Measurements from ENCODE around the gene PI4K2A.

DNA sequence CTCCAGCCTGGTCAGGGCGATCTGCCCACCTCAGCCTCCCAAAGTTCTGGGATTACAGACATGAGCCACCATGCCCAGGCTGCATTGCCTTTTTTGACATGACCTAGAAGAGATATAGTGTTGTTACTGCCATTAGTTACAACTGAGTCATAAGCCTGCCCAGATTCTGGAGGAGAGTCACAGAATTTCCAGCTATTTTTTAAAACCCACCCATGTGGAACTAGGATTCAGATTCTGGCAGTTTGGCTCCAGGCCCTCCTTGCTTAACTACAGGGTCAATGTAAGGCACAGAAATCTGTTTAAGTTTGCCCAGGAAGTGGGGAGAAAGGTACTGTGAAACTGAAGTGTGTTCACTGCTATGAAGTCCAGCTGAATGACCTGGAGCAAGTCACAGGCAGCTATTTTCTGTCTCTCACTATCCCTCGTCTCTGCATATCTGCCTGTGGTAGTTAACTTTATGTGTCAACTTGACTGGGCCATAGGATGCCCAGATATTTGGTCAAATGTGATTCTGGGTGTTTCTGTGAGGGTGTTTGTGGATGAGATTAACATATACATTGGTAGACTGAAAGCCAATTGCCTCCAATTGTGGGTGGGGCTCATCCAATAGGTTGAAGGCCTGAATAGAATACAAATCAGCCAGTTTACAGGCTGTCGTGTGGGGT lies 64.7 kb downstream of the PI4K2A start:
- TF ChIP-seq, protein P1, sequence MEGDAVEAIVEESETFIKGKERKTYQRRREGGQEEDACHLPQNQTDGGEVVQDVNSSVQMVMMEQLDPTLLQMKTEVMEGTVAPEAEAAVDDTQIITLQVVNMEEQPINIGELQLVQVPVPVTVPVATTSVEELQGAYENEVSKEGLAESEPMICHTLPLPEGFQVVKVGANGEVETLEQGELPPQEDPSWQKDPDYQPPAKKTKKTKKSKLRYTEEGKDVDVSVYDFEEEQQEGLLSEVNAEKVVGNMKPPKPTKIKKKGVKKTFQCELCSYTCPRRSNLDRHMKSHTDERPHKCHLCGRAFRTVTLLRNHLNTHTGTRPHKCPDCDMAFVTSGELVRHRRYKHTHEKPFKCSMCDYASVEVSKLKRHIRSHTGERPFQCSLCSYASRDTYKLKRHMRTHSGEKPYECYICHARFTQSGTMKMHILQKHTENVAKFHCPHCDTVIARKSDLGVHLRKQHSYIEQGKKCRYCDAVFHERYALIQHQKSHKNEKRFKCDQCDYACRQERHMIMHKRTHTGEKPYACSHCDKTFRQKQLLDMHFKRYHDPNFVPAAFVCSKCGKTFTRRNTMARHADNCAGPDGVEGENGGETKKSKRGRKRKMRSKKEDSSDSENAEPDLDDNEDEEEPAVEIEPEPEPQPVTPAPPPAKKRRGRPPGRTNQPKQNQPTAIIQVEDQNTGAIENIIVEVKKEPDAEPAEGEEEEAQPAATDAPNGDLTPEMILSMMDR (IDR thresholded peaks at IDR 0.05), result no peak
- no peak for TF ChIP-seq POLR2A (IDR thresholded peaks at IDR 0.05)
- no peak for TF ChIP-seq EP300 (IDR thresholded peaks at IDR 0.05)
